Breast epithelium (tissue), 3 donors: Measurements from ENCODE around the gene MAP4K1.

Experiments used
- POLR2A ChIP-seq: fragments of 450-650 bp; IDR thresholded peaks from one replicate; pipeline ENCODE4 v1.6.1; 2016; ENCODE audit warnings: antibody characterized with exemption, mild to moderate bottlenecking, moderate library complexity
- TF ChIP-seq, protein P1 (sequence below), 3 donors: fragments of 450-650 bp; IDR thresholded peaks; one replicate each; pipeline ENCODE4 v1.5.1; 2016 to 2017; ENCODE audit warnings: antibody characterized with exemption in 3 of 3, mild to moderate bottlenecking in 3 of 3, moderate library complexity in 3 of 3

DNA sequence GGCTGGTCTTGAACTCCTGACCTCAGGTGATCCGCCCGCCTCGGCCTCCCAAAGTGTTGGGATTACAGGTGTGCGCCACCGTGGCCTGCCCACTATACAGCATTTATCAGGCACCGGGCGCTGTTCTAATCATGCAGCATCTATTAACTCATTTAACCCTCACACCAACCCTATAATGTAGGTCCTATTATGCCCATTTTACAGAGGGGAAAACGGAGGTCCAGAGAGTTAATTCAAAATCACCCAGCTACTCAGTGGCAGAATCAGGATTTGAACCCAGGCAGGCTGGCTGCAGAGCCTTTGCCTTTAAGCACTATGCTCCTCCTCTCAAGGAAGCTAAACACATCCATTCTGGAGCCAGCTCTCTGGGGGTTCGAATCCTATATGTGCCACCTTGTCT, 54.3 kb downstream of the MAP4K1 start:
- TF ChIP-seq, protein P1, sequence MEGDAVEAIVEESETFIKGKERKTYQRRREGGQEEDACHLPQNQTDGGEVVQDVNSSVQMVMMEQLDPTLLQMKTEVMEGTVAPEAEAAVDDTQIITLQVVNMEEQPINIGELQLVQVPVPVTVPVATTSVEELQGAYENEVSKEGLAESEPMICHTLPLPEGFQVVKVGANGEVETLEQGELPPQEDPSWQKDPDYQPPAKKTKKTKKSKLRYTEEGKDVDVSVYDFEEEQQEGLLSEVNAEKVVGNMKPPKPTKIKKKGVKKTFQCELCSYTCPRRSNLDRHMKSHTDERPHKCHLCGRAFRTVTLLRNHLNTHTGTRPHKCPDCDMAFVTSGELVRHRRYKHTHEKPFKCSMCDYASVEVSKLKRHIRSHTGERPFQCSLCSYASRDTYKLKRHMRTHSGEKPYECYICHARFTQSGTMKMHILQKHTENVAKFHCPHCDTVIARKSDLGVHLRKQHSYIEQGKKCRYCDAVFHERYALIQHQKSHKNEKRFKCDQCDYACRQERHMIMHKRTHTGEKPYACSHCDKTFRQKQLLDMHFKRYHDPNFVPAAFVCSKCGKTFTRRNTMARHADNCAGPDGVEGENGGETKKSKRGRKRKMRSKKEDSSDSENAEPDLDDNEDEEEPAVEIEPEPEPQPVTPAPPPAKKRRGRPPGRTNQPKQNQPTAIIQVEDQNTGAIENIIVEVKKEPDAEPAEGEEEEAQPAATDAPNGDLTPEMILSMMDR (IDR thresholded peaks at IDR 0.05) = no peak
- no peak for TF ChIP-seq POLR2A
